Left renal pelvis (tissue), 4 donors: ENCODE measurements around the gene RPTN. TPM values are rescaled to one million over a fixed set of nuclear protein-coding genes. Genes with fewer than 3 reads are reported as not detected.
"Not testable (repeated sequence)": the region's sequence is repeated elsewhere in the genome, so short reads cannot be mapped to it uniquely, and the experiment has no call there.

Experiments
- DNase-seq, 4 donors: peaks; one replicate each; pipeline ENCODE4 v3.0.0-alpha.2; 2013; ENCODE audit warnings: low read depth in 4 of 4, low spot score in 3 of 4
- polyA plus RNA-seq, 4 donors: library from polyadenylated mRNA; unstranded; fragments of 120-200 nt; gene quantifications; one replicate each; pipeline ENCODE4 v1.2.1, GENCODE V29; 2013; ENCODE audit not compliant: insufficient read length in 4 of 4

RPTN gene
- polyA plus RNA-seq, 4 donors: not detected

DNA sequence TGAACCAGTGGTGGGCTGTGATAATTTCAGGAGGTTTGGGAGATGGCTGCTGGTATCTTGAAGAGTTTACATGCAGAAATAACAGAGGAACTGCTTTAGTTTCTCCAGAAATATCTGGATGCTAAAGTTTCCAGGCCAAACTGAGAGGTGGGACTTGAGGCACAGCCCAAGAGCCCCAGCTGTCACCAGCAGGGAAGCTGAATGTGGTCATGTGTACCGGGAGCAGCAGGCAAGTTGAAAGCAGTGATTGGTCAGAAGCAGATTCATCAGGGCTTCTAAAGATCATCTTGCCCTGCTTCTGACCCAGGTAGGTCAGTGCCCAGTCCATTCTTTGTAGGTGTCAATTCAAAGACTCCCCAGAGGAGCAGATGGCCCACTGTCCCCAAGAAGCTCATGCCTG, 7.9 kb upstream of the RPTN start:
- no peak for DNase-seq

DNA sequence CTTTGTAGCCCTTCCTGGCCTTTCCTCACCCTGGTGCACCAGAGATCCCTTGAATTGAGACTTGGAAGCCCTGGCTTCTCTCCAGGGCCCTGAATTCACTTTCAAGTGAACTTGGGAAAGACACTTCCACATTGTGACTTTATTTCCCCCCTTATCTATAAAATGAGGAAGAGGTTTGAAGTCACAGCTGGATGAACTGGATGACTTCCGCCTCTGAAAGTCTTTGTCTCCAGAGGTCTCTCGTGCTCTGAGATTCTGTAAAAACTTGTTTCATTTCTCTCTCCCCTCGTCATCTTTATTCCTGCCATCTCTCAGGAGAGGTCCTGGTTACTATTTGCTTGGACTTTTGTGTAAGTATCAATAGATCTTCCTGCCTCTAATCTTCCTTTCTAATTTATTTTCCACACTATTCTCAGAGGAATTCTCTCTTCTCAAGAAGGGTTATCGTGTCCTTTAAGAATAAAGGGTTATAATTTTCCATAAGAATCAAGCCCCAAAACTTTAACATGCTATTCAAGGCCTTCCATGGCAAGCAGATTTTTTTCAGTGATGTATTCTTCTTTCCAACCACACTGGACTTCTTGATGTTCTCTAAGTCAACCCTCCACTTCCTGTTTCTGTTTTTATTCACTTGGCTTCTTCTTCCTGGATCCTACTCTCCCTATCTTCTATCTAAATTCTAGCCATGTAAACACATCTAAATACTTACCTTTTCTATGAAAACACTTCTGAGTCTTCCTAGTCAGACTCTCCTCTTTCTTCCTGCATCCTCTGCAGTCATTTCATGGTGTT, 6.5 kb upstream of the RPTN start:
- DNase-seq: no peak

DNA sequence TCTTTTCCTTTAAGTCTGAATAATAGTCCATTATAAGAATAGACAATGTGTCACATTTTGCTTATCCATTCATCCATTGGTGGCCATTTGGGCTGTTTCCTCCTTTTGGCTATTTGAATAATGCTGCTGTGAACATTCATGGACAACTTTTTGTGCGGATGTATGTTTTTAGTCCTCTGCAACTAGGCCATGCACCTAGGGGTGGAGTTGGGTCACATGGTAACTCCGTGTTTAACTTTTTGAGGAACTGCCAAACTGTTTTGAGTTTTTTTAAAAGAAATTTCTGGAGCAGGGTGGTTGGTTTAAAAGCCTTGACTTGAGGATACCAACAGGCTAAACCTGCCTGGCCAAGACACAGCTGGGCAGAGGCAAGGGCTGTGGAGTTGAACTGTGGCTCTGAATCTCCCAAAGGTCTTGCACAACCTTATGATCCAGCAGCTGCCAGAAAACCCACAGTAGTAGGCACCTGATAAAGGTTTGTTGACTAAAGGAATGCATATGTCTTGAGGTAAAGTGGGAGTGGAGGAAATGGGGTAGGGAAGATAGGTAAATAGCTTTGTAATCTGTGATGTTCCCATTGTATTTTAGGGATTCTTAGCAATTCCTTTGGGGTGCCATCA, 5.6 kb upstream of the RPTN start:
- DNase-seq: no peak

DNA sequence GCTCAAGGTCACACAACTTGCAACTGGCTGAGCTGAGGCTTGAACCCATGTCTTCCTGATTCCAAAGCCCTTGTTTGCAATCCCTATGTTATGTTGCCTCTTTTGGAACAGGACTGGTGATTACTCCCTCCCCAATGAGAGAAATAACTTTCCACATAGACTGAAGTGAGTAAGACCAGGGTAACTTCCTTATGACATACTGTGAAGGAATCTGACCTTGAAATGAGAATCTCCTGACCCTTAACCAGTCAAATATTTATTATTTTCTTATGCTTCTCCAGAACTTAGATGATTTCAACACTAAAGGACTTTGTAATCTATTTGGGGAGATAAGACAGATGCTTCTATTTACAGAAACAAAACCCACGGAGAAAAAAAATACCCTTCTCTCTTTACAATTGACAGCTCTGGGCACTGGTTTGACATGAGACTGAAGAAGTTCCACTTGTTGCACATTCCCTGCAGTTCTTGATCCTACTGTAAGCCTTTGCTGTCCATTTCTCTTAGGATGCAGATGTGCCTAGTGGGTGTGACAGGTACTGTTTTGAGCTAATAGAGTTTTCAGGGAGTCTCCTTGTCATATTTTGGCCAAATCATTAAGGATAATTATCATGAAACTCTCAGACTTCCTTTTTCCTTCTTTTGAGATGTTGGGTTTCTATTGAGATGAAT, 3.9 kb upstream of the RPTN start:
- no peak for DNase-seq

DNA sequence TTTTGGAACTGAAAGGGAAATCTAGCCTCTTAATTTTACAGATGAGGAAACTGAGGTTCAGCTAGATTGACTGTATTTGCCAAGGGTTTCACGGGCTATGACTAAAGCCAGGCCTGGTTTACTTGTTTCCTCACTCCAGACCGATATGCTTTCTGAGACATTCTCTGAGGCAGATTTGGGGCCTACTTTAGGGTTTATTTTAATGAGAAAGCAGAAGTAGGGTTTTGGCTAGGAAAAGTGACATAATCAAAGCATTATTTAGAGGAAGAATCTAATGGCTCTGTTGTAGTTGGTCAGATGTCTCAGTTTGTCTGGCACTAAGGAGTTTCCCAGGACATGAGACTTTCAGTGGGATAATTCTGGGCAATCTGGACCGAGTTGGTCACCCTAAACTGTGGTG, 1.5 kb upstream of the RPTN start:
- no peak for DNase-seq

DNA sequence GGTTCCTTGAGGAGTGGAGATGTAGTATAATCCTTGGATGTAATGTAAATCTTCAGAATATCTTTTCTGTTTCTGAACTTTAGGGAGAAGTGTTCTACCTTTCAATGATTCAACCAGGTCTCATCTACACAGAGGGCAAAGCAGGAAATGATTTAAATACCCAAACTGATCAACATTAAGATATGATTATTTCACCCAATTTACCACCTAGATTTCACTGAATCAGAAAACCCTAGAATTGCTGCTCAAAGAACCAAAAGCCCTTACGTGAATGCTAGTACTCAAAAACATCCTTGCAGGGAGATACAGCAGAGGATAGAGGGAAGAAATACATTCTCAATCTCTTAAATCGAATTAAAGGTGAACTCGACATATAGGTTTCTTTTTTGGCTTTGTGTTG, 5.0 kb downstream of the RPTN start:
- DNase-seq: no peak

DNA sequence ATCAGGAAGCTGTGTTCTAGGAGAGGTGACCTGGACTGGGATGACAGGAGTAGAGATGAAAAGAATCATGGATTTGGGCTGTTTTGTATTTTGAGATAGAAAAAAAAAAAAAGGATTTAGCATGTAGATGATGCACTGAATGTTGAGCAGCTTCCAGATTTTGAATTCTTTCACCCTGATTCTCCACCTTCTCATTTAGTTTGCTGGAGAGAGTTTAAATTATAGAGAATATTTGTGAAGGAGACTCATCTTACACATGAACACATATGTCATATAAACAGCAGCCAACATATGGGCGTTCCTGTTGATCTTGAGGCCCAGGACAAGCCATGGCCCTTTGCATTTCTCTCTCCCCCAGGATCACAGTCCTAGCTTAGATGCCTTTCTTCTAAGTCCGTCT, 7.4 kb downstream of the RPTN start:
- DNase-seq: no peak

DNA sequence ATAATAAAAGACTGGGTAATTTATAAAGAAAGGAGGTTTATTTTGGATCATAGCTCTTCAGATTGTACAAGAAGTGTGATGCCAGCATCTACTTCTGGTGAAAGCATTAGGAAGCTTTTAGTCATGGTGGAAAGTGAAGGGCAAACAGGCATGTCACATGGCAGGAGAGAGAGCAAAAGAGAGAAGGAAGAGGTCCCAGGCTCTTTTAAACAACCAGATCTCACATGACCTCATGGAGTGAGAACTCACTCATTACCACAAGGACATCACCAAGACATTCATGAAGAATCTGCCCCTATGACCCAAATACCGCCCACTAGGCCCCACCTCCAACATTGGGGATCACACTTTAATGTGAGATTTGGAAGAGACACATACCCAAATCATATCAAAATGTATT, 10.0 kb downstream of the RPTN start:
- DNase-seq: no peak

DNA sequence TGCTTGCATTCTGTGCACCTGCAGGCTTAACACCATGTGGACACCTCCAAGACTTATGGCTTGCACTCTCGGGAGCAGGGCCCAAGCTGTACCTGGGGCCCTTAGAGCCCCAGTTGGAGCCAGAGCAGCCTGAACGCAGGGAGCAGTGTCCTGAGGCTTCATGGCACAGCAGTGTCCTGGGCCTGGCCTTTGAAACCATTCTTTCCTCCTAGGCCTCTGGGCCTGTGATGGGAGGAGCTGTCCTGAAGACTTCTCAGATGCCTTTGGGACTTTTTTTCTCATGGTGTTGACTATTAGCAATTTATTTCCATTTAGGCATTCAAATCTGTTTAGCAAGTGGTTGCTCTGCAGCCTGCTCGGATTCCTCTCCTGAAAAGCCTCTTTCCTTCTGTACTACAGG, 11.0 kb downstream of the RPTN start:
- no peak for DNase-seq

DNA sequence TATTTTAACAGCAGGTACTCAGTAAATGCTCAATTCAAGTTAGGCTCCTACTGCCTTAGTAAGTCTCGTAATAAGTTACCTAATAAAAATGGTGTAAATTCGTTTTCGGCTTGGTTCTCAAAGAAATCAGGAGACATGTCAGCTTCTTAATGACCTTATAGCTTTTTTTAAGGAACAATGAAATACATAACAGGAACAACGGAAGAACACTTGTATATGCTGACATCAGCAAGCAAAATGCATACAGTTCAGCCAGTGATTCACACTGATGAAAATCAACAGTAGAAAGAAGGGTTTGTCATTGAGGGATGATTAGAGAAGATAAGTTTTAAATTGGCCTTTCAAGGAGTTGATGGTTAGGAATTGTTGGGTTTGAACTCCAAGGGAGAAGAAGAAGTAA, 13.3 kb downstream of the RPTN start:
- DNase-seq: no peak

DNA sequence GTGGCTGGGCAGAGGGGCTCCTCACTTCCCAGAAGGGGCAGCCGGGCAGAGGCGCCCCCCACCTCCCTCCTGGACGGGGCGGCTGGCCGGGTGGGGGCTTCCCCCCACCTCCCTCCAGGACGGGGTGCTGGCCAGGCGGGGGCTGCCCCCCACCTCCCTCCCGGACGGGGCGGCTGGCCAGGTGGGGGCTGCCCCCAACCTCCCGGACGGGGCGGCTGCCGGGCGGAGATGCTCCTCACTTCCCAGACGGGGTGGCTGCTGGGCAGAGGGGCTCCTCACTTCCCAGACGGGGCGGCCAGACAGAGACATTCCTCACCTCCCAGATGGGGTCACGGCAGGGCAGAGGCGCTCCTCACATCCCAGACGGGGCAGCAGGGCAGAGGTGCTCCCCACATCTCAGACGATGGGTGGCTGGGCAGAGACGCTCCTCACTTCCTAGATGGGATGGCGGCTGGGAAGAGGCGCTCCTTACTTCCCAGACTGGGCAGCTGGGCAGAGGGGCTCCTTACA, 14.3 kb downstream of the RPTN start:
- DNase-seq: not testable (repeated sequence)

DNA sequence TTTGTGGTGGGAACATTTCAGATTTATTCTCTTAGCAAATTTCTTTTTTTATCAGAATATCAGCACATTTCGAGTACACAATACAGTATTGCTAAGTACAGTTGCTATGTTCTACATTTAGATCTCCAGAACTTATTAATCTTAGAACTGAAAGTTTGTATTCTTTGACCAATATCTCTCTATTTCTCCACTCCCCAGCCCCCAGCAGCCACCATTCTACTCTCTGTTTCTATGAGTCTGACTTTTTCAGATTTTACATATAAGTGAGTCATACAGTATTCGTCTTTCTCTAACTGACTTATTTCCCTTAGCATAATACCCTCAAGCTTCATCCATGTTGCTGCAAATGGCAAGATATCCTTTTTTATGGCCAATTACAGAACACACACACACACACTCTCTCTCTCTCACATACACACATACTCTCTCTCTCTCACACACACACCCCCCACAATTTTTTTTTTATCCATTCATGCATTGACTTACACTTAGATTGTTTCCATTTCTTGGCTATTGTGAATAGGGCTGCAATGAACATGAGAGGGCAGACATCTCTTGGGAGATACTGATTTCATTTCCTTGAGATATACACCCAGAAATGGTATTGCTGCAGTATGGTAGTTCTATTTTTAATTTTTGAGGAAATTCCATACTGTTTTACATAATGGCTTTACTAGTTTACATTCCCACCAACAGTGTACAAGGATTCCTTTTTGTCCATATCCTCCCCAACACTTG, 15.7 kb downstream of the RPTN start:
- no peak for DNase-seq

DNA sequence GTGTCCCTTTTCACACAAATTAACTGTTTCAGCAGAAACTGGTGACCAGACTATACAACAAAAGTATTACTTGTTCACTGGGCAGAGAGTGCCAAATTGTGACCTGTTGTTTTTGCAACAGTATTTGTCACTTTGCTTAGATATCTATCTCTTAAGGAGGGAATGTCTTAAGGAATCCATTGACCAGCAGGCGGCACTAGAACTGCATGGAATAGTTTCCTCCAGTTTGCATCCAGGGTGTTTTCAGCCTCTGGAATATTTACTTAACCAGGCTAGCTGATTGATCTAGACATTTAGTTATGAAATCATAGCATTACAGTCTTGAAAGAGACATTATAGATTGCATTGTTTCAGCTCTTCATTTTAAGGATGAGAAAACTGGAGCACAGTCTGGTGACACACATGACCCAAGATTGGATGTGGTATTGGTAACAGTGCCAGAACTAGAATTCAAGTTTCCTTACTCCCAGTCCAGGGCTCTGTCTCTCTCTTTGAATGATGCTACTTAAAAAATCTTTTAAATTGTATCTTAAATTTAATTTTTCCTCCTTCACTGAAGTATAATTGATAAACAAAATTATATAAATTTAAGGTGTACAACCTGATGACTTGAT, 16.9 kb downstream of the RPTN start:
- peak; percentile 16 to 48 (median 28) for DNase-seq

DNA sequence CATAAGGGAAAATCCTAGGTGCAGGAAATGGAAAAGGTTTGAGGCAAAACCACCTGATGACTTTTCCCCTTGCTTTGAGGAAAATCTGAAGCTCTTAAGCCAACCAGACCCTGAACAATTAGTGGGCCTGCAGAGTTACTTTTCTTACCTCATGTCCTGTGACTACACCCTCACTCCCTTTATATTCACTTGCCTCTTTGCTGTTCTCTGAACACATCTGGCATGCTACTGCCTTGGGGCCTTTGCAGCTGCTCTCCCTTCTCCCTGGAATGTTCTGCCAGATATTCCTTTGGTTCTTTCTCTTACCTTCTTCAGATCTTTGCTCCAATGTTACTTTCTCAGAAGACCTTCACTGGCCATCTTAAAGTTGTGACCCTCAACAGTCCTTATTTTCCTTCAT, 21.8 kb downstream of the RPTN start:
- no peak for DNase-seq

DNA sequence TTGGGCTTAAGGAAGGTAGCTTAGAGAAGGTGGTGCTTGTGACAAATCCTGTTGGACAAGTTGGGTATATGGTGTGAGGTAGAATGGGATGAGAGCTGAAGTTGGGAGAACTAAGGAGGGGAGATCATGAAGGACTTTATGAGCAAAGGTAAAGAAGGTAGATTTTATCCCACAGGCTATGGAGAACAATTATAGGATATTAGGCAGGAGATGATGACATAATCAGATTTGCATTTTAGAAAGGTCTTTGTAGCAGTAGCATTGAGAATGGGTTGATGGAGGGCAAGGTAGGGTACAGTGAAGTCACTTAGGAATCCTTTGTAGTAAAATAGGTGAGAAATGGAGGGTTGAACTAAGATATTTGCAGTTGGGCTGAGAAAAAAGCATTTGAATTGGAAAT, 28.8 kb downstream of the RPTN start:
- DNase-seq: no peak

DNA sequence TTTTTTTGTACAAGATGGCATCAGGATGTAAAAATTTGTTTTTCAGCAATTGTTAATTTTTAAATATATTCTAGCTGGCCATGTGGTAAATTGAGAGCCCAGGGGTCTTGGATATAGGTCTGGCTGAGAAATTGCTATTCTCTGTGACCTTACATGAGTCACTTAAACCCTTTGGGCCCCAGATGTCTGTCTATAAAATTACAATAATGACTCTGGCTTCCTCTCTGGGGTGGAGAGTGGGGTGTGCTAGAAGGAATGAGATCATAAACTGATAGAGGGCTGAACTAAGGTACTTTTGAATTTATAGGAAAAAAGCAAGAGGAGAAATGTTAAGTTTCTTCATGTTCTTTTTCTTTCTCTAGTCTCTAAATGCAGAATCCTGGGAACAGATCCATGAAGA, 31.4 kb downstream of the RPTN start:
- DNase-seq: no peak

DNA sequence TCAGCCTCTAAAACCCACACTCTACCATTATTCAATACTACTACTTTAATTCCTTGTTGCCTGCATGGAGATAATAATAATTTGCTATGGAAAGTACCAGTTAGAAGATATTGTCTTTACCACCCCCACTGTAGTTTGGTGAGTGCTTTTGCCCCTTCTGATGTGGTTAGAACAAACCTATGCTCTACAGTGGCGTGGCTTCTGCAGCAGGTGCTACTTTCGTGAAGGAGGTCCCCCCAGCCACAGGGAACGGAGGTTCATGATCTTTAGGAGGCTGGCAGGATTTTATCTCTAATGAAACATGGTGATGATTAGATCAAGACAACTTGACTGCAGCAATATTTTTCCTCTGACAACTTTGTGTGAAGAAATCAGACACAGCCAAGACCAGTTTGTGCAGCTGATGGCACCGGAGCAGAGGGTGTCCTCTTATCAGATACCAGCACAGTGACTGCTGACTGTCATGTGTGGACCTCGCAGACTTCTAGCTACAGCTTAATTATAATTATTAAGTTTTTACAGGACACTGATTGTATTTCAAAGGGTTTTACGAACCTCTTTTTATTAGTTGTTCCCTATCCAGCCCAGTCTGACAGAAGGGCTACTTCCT, 33.1 kb downstream of the RPTN start:
- no peak for DNase-seq

DNA sequence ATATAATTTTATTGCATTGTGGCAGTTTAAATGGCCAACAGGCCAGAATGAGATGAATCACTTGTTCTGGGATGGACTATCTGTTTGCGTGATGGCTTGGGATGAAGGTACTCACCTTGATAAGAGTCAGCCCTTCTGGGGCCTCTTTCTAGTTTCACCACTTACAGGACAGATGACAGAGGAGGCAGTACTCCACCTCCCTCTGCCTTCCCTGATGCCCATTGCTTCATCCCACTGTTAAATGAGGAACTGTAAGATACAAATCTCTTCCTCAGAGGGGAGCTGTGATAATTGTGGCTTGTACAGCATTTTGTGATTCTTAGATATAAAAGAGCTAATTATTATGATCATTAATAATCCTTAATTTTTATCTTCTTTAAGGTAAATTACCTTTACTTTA, 40.1 kb downstream of the RPTN start:
- DNase-seq: no peak

DNA sequence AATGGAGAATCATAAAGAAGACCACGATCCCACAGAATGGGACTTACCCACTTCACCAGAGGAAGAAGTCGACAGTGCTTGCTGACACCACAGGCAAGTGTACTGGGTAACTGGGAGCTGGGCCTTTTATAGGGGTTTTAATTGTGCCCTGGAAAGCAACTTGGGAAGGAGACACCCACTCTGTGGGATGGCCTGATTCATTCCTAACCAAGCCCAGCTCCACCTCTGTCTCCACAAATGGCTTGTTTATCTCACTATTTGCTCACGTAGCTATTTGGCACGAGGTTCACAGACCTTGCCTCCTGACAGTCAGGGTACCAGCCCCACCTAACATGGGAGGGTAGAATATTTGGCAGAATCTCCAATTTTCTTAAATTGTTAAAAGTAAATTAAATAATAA, 43.7 kb downstream of the RPTN start, which contains the start of gene TCHH:
Gene TCHH (minus strand): TSS at position 101 of the 400 bp plus-strand sequence. CDS start 1,364 bp downstream, outside the sequence.
- DNase-seq: no peak

DNA sequence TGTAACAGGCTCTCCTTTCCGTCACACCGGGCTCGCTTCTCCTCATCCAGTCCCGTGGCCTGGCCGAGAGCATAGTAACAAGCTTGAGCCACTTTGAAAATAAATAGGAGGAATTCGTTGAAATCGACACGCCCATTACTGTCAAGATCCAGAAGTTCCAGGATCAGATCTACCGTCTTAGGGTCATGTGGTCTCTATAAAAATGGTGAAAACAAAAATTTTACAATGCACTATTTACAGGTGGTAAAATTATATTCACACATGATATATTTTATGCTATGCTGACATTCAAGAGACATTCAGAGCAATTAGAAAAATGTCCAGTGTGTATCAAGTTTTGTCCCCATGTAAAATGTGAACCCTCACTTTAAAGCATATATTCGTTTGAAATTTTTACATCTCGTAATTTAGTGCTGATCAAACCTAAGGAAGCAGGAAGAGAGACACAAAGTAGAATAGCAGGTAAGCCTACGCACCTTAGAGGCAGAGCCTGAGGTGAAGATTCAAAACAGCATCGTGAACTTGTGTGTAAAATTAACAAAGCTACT, 46.1 kb downstream of the RPTN start:
- DNase-seq: no peak
